ENCODE measurements around the gene ATRIP.

The ATRIP gene

DNA sequence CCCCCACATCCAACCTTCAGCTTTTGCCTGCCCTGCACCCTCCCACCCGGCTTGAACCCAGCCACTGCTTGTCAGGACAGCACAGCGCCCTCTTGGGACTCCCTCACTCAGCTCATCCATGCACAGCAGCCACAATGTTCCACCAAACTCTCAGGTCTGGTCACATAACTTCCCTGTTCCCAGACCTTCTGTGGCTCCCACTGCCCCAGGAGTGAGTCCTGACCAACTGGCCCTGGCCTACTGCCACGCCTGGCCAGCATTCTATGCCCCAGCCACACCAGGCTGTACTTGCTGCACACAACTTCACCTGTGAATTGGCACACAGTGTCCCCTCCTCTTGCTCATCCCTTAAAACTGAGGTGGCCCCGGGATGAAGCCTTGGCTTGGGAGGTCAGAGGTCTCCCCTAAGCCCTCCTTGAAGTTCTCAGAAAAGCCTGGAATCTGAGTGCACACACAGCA, 37.7 kb upstream of the ATRIP start:
- Histone ChIP-seq H3K9ac (ENCODE audit: low read length) (no peak overlapping the region), H2BK5ac (ENCODE audit: low read depth, low read length, poor library complexity, severe bottlenecking) (no peak overlapping the region)

DNA sequence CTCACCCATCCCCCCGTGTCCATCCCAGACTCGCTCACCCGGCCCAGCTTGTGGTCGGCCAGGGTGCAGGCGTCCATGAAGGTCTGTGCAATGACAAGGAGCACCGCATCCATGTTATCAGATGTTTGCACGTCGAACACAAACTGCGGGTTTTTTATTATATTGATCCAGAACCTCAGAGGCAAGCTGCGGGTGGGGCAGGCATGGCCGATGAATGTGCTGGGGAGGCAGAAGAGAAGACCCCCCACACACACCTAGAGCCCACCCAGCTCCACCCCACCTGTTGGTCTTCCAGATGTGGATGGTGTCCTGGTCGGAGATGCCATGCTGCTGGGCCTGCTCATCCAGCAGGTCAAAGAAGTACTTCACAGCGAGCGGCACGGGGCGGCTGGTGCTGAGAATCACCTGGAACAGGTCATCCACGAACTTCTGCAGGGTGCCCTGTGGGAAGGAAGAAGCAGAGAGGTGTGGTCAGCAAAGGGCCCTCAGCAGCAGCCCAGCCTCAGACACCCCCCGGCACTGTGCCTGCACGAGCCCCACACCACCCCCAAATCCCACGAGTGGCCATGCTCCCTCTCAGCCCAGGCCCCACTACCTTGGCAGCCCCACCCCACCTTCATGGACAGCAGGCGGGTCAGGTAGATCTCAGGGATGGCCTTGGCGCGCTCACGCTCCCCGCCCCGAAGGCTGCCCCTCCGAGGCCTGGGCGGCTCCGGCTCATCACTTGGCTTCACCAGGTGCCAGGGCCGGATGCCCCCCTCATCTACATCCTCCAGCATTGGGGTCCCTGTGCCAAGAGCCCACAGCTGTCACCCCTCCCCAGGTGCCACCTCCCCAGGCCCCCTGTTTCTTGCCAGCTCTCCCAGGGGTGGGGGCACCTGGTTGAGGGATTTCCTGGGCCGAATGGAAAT, 37.0 kb upstream of the ATRIP start:
- H3K36me3 ChIP-seq (ENCODE audit: control insufficient read depth in 1 of 2, insufficient read depth in 2 of 2, low read depth in 1 of 2, low read length in 2 of 2): peaks cover 89 to 99% of the 10 kb centered on the region in 2 experiments
- WGBS: 94% methylated on average over 30 of the region's 31 CpGs

More for the DNA sequence above, 37.7 kb upstream of the ATRIP start:
- Histone ChIP-seq H3K4me3 (ENCODE audit: insufficient read depth in 1 of 2, low read depth in 1 of 2, low read length in 2 of 2) (no peak overlapping the region), H3K9me3 (ENCODE audit: control insufficient read depth, low read length) (no peaks in the 10 kb centered on the region), H4K91ac (ENCODE audit: low read length) (no peak overlapping the region), H3K18ac (ENCODE audit: low read depth in 1 of 2, low read length in 2 of 2) (no peak overlapping the region), H2BK15ac (ENCODE audit: low read depth, poor library complexity, severe bottlenecking) (no peak overlapping the region), H4K8ac (ENCODE audit: low read length) (no peak overlapping the region), H3K4me1 (ENCODE audit: control insufficient read depth, insufficient read depth, low read depth, low read length) (no peaks in the 10 kb centered on the region), H3K4ac (ENCODE audit: low read depth in 1 of 2, low read length in 2 of 2) (no peak overlapping the region), H3K27me3 (ENCODE audit: control insufficient read depth in 1 of 2, insufficient read depth in 1 of 2, low read length in 2 of 2) (no peaks in the 10 kb centered on the region), H3K14ac (ENCODE audit: low read length in 2 of 2) (no peak overlapping the region), H2BK120ac (ENCODE audit: low read depth, low read length) (no peak overlapping the region), H3K36me3 (ENCODE audit: control insufficient read depth in 1 of 2, insufficient read depth in 2 of 2, low read depth in 1 of 2, low read length in 2 of 2) (peaks cover 87 to 99% of the 10 kb centered on the region in 2 experiments), H2AFZ (ENCODE audit: low read depth, low read length) (no peak overlapping the region), H2BK12ac (ENCODE audit: low read length in 2 of 2) (no peak overlapping the region), H3K79me1 (replicated peaks; ENCODE audit: low read length, poor library complexity, severe bottlenecking) (no peaks in the 10 kb centered on the region), H2AK5ac (ENCODE audit: low read length, severe bottlenecking) (no peak overlapping the region), H3K4me2 (ENCODE audit: low read length, poor library complexity, severe bottlenecking) (no peak overlapping the region), H3K27ac (ENCODE audit: low read length, poor library complexity, severe bottlenecking) (no peak overlapping the region), H3K23ac (ENCODE audit: low read length in 2 of 2) (no peak overlapping the region)
- WGBS: 90% methylated on average over 4 of the region's 4 CpGs
- DNase-seq: no peak

DNA sequence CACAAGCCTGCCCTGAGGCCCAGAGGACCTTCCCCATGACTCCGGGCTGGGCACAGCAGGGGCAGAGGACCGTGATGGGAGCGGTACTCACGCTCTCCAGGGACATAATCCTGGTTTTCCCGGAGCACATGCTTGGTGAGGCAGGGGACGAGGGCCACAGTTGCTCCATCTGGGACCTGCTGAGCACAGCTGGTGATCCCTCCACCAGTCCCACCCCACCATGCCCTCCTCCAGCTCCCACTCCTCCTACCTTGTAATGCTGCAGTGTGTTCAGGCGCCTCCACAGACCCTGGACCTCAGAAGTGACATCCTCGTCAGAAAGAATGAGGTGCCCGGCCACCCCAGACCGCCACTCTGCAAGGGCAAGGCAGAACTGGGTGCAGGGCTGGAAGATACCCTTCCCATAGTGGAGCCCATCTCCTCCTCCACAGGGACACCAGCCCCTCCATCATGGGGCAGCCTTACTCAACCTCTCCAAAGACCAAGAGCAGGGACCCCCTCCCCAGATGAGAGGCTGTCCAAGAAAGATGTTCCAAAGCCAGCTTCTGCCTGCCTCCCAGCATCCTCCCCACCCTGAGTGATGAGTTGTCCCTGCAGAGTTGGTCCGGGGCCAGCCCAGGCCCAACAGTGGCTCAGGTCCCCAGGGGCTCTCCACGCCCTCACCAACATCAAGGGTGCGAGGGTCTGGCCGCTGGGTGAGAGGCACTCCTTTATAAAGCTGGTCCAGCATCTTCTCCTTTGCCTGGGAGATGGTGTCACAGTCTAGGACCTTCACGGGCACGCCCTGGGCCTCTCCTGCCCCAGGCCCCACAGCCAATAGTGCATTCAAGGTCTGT, 36.1 kb upstream of the ATRIP start:
- no peak overlapping the region for H2BK5ac ChIP-seq (ENCODE audit: low read depth, low read length, poor library complexity, severe bottlenecking)
- H2BK15ac ChIP-seq (ENCODE audit: low read depth, poor library complexity, severe bottlenecking): no peak overlapping the region
- no peak overlapping the region for H4K8ac ChIP-seq (ENCODE audit: low read length)
- no peak overlapping the region for H4K91ac ChIP-seq (ENCODE audit: low read length)
- no peak overlapping the region for H3K27ac ChIP-seq (ENCODE audit: low read length, poor library complexity, severe bottlenecking)
- H2BK120ac ChIP-seq (ENCODE audit: low read depth, low read length): no peak overlapping the region
- DNase-seq: no peak
- no peaks in the 10 kb centered on the region for H3K79me1 ChIP-seq (replicated peaks; ENCODE audit: low read length, poor library complexity, severe bottlenecking)
- H3K14ac ChIP-seq (ENCODE audit: low read length in 2 of 2): no peak overlapping the region
- no peak overlapping the region for H3K23ac ChIP-seq (ENCODE audit: low read length in 2 of 2)
- no peak overlapping the region for H3K4ac ChIP-seq (ENCODE audit: low read depth in 1 of 2, low read length in 2 of 2)
- no peak overlapping the region for H2BK12ac ChIP-seq (ENCODE audit: low read length in 2 of 2)
- no peaks in the 10 kb centered on the region for H3K9me3 ChIP-seq (ENCODE audit: control insufficient read depth, low read length)
- H3K27me3 ChIP-seq (ENCODE audit: control insufficient read depth in 1 of 2, insufficient read depth in 1 of 2, low read length in 2 of 2): no peaks in the 10 kb centered on the region
- no peak overlapping the region for H2AFZ ChIP-seq (ENCODE audit: low read depth, low read length)
- WGBS: 97% methylated on average over 16 of the region's 16 CpGs
- H2AK5ac ChIP-seq (ENCODE audit: low read length, severe bottlenecking): no peak overlapping the region
- no peak overlapping the region for H3K4me2 ChIP-seq (ENCODE audit: low read length, poor library complexity, severe bottlenecking)
- H3K9ac ChIP-seq (ENCODE audit: low read length): no peak overlapping the region
- no peaks in the 10 kb centered on the region for H3K4me1 ChIP-seq (ENCODE audit: control insufficient read depth, insufficient read depth, low read depth, low read length)
- no peak overlapping the region for H3K18ac ChIP-seq (ENCODE audit: low read depth in 1 of 2, low read length in 2 of 2)
- no peak overlapping the region for H3K4me3 ChIP-seq (ENCODE audit: insufficient read depth in 1 of 2, low read depth in 1 of 2, low read length in 2 of 2)
- H3K36me3 ChIP-seq (ENCODE audit: control insufficient read depth in 1 of 2, insufficient read depth in 2 of 2, low read depth in 1 of 2, low read length in 2 of 2): peaks cover 90 to 99% of the 10 kb centered on the region in 2 experiments

More for the DNA sequence above, 37.0 kb upstream of the ATRIP start:
- Histone ChIP-seq H3K23ac (ENCODE audit: low read length in 2 of 2) (no peak overlapping the region), H3K4me2 (ENCODE audit: low read length, poor library complexity, severe bottlenecking) (no peak overlapping the region), H3K4me1 (ENCODE audit: control insufficient read depth, insufficient read depth, low read depth, low read length) (no peaks in the 10 kb centered on the region), H2BK120ac (ENCODE audit: low read depth, low read length) (no peak overlapping the region), H2BK15ac (ENCODE audit: low read depth, poor library complexity, severe bottlenecking) (no peak overlapping the region), H3K79me1 (replicated peaks; ENCODE audit: low read length, poor library complexity, severe bottlenecking) (no peaks in the 10 kb centered on the region), H2BK5ac (ENCODE audit: low read depth, low read length, poor library complexity, severe bottlenecking) (no peak overlapping the region), H3K4me3 (ENCODE audit: insufficient read depth in 1 of 2, low read depth in 1 of 2, low read length in 2 of 2) (no peak overlapping the region), H2BK12ac (ENCODE audit: low read length in 2 of 2) (no peak overlapping the region), H4K91ac (ENCODE audit: low read length) (no peak overlapping the region), H3K27me3 (ENCODE audit: control insufficient read depth in 1 of 2, insufficient read depth in 1 of 2, low read length in 2 of 2) (no peaks in the 10 kb centered on the region), H3K18ac (ENCODE audit: low read depth in 1 of 2, low read length in 2 of 2) (no peak overlapping the region), H3K4ac (ENCODE audit: low read depth in 1 of 2, low read length in 2 of 2) (no peak overlapping the region), H2AK5ac (ENCODE audit: low read length, severe bottlenecking) (no peak overlapping the region), H3K27ac (ENCODE audit: low read length, poor library complexity, severe bottlenecking) (no peak overlapping the region), H4K8ac (ENCODE audit: low read length) (no peak overlapping the region), H3K14ac (ENCODE audit: low read length in 2 of 2) (no peak overlapping the region), H2AFZ (ENCODE audit: low read depth, low read length) (no peak overlapping the region), H3K9me3 (ENCODE audit: control insufficient read depth, low read length) (no peaks in the 10 kb centered on the region), H3K9ac (ENCODE audit: low read length) (no peak overlapping the region)
- no peak for DNase-seq

DNA sequence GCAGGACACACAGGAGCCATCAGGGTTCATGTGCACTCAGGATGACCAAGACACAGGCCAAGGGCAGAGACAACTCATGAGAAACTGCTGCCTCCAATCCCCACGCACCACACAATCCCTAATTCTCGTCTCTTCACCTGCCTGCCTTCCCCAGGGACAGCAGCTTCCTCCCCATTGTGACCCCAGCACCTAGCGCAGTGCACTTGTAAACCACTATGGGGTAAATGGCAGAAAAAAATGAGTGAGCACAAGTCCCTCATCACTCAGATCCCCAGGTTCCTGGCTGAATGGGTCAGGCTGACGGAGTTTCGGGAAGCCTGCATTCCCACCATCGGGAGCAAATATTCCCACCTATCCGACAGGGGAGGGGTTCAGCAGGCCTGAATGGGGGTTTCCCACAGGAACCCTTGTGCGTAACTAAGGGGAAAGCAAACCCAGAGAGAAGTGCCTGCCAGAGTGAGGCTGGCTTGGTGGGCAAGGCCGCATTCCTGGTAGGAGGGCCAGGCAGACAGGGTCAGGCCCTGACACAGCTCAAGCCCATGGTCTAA, 35.4 kb upstream of the ATRIP start:
- Histone ChIP-seq H4K8ac (ENCODE audit: low read length) (no peak overlapping the region), H3K36me3 (ENCODE audit: control insufficient read depth in 1 of 2, insufficient read depth in 2 of 2, low read depth in 1 of 2, low read length in 2 of 2) (peaks cover 90 to 99% of the 10 kb centered on the region in 2 experiments), H3K9me3 (ENCODE audit: control insufficient read depth, low read length) (no peaks in the 10 kb centered on the region), H2BK12ac (ENCODE audit: low read length in 2 of 2) (no peak overlapping the region), H3K27ac (ENCODE audit: low read length, poor library complexity, severe bottlenecking) (no peak overlapping the region), H3K18ac (ENCODE audit: low read depth in 1 of 2, low read length in 2 of 2) (no peak overlapping the region), H3K79me1 (replicated peaks; ENCODE audit: low read length, poor library complexity, severe bottlenecking) (no peaks in the 10 kb centered on the region), H3K4ac (ENCODE audit: low read depth in 1 of 2, low read length in 2 of 2) (no peak overlapping the region), H2AK5ac (ENCODE audit: low read length, severe bottlenecking) (no peak overlapping the region), H3K27me3 (ENCODE audit: control insufficient read depth in 1 of 2, insufficient read depth in 1 of 2, low read length in 2 of 2) (no peaks in the 10 kb centered on the region), H2BK120ac (ENCODE audit: low read depth, low read length) (no peak overlapping the region), H3K4me3 (ENCODE audit: insufficient read depth in 1 of 2, low read depth in 1 of 2, low read length in 2 of 2) (no peak overlapping the region), H2AFZ (ENCODE audit: low read depth, low read length) (no peak overlapping the region), H2BK15ac (ENCODE audit: low read depth, poor library complexity, severe bottlenecking) (no peak overlapping the region), H3K4me1 (ENCODE audit: control insufficient read depth, insufficient read depth, low read depth, low read length) (no peaks in the 10 kb centered on the region), H2BK5ac (ENCODE audit: low read depth, low read length, poor library complexity, severe bottlenecking) (no peak overlapping the region), H3K23ac (ENCODE audit: low read length in 2 of 2) (no peak overlapping the region), H3K9ac (ENCODE audit: low read length) (no peak overlapping the region), H3K4me2 (ENCODE audit: low read length, poor library complexity, severe bottlenecking) (no peak overlapping the region), H3K14ac (ENCODE audit: low read length in 2 of 2) (no peak overlapping the region), H4K91ac (ENCODE audit: low read length) (no peak overlapping the region)
- no peak for DNase-seq
- WGBS: 96% methylated on average over 9 of the region's 9 CpGs
